ENCODE results near the gene CFAP92.
A peak's percentile ranks its signal among the peaks of the same experiment; 100 is the strongest.

CFAP92 gene

GRCh38 chr3:128994173-128994512 is 267 bp upstream of the CFAP92 start:
- no peak for DNase-seq (ENCODE audit: low read depth, low spot score)
- TF ChIP-seq SUZ12 (IDR thresholded peaks at IDR 0.05; ENCODE audit: extremely low read depth, insufficient read depth, insufficient read length) (no peak), YY1 (IDR thresholded peaks at IDR 0.05; ENCODE audit: insufficient read depth, insufficient read length) (no peak)
- no peak overlapping the region for H3K4me3 ChIP-seq (ENCODE audit: insufficient read length, low read depth)
- no peaks in the 10 kb centered on the region for H3K9me3 ChIP-seq (ENCODE audit: insufficient read depth, low read length)
- no peaks in the 10 kb centered on the region for H3K36me3 ChIP-seq (ENCODE audit: insufficient read depth, insufficient read length, low read length)
- peaks cover 47% of the 10 kb centered on the region for H3K27me3 ChIP-seq (ENCODE audit: insufficient read depth, insufficient read length)
- peak overlapping the region; percentile 12 for H3K9ac ChIP-seq (ENCODE audit: insufficient read length, low read depth)
- no peaks in the 10 kb centered on the region for H3K4me1 ChIP-seq (ENCODE audit: insufficient read depth, insufficient read length)

DNA sequence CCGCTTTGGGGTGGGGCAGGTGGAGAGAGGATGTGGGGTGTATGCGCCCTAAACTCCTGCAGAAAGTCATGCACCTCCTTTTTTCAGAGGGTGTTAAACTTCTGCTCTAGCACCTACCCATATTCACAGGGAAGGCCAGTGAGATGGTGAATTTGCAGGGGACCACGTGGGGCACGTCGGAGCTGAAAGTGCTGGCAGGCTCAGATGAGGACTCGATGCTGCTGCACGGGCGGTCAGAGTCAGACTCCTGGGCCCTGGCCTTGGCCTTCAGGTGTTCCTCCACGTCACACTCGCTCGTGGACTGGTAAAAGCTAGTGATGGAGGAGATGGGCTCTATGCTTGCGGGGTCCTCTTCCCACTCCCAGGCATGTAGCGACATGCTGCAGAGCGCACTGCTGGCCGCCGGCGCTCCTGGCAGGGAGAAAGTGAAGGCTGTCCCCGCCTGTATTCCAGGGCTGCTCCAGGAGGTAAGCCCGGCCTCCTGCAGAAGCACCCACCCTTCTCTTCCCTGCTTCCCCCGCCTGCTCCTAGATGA is 883 bp downstream of the CFAP92 start:
- H3K9ac ChIP-seq (ENCODE audit: insufficient read length, low read depth): peak overlapping the region; percentile 79
- TF ChIP-seq ZNF274 (IDR thresholded peaks at IDR 0.05; ENCODE audit: low read depth, low read length): no peak
- no peak for TF ChIP-seq SUZ12 (IDR thresholded peaks at IDR 0.05; ENCODE audit: extremely low read depth, insufficient read depth, insufficient read length)
- TF ChIP-seq YY1 (IDR thresholded peaks at IDR 0.05; ENCODE audit: insufficient read depth, insufficient read length): no peak
- H3K36me3 ChIP-seq (ENCODE audit: insufficient read depth, insufficient read length, low read length): no peaks in the 10 kb centered on the region
- H3K4me3 ChIP-seq (ENCODE audit: insufficient read length, low read depth): peak overlapping the region; percentile 59
- no peak for DNase-seq (ENCODE audit: low read depth, low spot score)
- H3K4me1 ChIP-seq (ENCODE audit: insufficient read depth, insufficient read length): no peaks in the 10 kb centered on the region
- peaks cover 47% of the 10 kb centered on the region for H3K27me3 ChIP-seq (ENCODE audit: insufficient read depth, insufficient read length)
- H3K9me3 ChIP-seq (ENCODE audit: insufficient read depth, low read length): no peaks in the 10 kb centered on the region

GRCh38 chr3:128991355-128991895 is 2.5 kb downstream of the CFAP92 start:
- TF ChIP-seq SUZ12 (IDR thresholded peaks at IDR 0.05; ENCODE audit: extremely low read depth, insufficient read depth, insufficient read length) (no peak), ZNF274 (IDR thresholded peaks at IDR 0.05; ENCODE audit: low read depth, low read length) (no peak), YY1 (IDR thresholded peaks at IDR 0.05; ENCODE audit: insufficient read depth, insufficient read length) (no peak)
- DNase-seq (ENCODE audit: low read depth, low spot score): no peak
- no peaks in the 10 kb centered on the region for H3K4me1 ChIP-seq (ENCODE audit: insufficient read depth, insufficient read length)

DNA sequence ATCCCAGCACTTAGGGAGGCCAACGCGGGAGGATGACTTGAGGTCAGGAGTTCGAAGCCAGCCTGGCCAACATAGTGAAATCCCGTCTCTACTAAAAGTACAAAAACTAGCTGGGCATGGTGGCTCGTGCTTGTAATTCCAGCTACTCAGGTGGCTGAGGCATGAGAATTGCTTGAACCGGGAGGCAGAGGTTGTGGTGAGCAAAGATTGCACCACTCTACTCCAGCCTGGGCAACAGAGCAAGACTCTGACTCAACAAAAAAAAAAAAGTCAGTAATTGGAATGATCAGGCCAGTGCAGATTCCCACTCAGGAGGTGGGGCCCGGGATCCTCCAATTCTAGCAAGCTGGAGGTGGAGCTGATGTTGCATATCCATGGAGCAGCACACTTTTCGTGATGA is 5.6 kb downstream of the CFAP92 start:
- no peak for DNase-seq (ENCODE audit: low read depth, low spot score)
- peaks cover 4% of the 10 kb centered on the region for H3K4me1 ChIP-seq (ENCODE audit: insufficient read depth, insufficient read length)
- no peak overlapping the region for H3K4me3 ChIP-seq (ENCODE audit: insufficient read length, low read depth)
- no peak for TF ChIP-seq SUZ12 (IDR thresholded peaks at IDR 0.05; ENCODE audit: extremely low read depth, insufficient read depth, insufficient read length)
- TF ChIP-seq YY1 (IDR thresholded peaks at IDR 0.05; ENCODE audit: insufficient read depth, insufficient read length): no peak
- no peak for TF ChIP-seq ZNF274 (IDR thresholded peaks at IDR 0.05; ENCODE audit: low read depth, low read length)
- H3K27me3 ChIP-seq (ENCODE audit: insufficient read depth, insufficient read length): peaks cover 19% of the 10 kb centered on the region
- no peak overlapping the region for H3K9ac ChIP-seq (ENCODE audit: insufficient read length, low read depth)
- no peaks in the 10 kb centered on the region for H3K36me3 ChIP-seq (ENCODE audit: insufficient read depth, insufficient read length, low read length)
- no peaks in the 10 kb centered on the region for H3K9me3 ChIP-seq (ENCODE audit: insufficient read depth, low read length)

More at GRCh38 chr3:128991355-128991895, 2.5 kb downstream of the CFAP92 start:
- H3K9ac ChIP-seq (ENCODE audit: insufficient read length, low read depth): no peak overlapping the region
- no peaks in the 10 kb centered on the region for H3K9me3 ChIP-seq (ENCODE audit: insufficient read depth, low read length)
- H3K27me3 ChIP-seq (ENCODE audit: insufficient read depth, insufficient read length): peaks cover 40% of the 10 kb centered on the region
- no peaks in the 10 kb centered on the region for H3K36me3 ChIP-seq (ENCODE audit: insufficient read depth, insufficient read length, low read length)
- H3K4me3 ChIP-seq (ENCODE audit: insufficient read length, low read depth): no peak overlapping the region

GRCh38 chr3:128987302-128988100 is 6.4 kb downstream of the CFAP92 start:
- no peak overlapping the region for H3K4me3 ChIP-seq (ENCODE audit: insufficient read length, low read depth)

DNA sequence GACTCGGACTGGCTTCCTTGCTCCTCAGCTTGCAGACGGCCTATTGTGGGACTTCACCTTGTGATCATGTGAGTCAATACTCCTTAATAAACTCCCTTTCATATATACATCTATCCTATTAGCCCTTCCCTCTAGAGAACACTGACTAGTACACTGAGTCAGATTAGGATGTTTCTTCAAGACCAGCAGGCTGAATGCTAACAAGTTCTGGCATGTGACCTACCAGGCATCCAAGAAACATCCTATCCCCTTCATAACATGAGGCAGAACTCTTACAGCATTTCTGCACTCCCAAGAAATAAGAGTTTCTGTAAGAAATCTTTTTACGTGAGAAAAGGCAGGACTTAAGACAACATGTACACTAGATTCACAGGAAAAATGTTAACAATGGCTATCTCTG is 9.3 kb downstream of the CFAP92 start:
- H3K9ac ChIP-seq (ENCODE audit: insufficient read length, low read depth): no peak overlapping the region
- no peak for DNase-seq (ENCODE audit: low read depth, low spot score)
- TF ChIP-seq YY1 (IDR thresholded peaks at IDR 0.05; ENCODE audit: insufficient read depth, insufficient read length) (no peak), ZNF274 (IDR thresholded peaks at IDR 0.05; ENCODE audit: low read depth, low read length) (no peak), SUZ12 (IDR thresholded peaks at IDR 0.05; ENCODE audit: extremely low read depth, insufficient read depth, insufficient read length) (no peak)
- H3K4me1 ChIP-seq (ENCODE audit: insufficient read depth, insufficient read length): peaks cover 4% of the 10 kb centered on the region
- H3K36me3 ChIP-seq (ENCODE audit: insufficient read depth, insufficient read length, low read length): no peaks in the 10 kb centered on the region
- no peak overlapping the region for H3K4me3 ChIP-seq (ENCODE audit: insufficient read length, low read depth)
- H3K27me3 ChIP-seq (ENCODE audit: insufficient read depth, insufficient read length): no peaks in the 10 kb centered on the region
- no peaks in the 10 kb centered on the region for H3K9me3 ChIP-seq (ENCODE audit: insufficient read depth, low read length)

More at GRCh38 chr3:128987302-128988100, 6.4 kb downstream of the CFAP92 start:
- Histone ChIP-seq H3K4me1 (ENCODE audit: insufficient read depth, insufficient read length) (peaks cover 4% of the 10 kb centered on the region), H3K27me3 (ENCODE audit: insufficient read depth, insufficient read length) (peaks cover 12% of the 10 kb centered on the region), H3K36me3 (ENCODE audit: insufficient read depth, insufficient read length, low read length) (no peaks in the 10 kb centered on the region), H3K9me3 (ENCODE audit: insufficient read depth, low read length) (no peaks in the 10 kb centered on the region), H3K9ac (ENCODE audit: insufficient read length, low read depth) (no peak overlapping the region)
- no peak for DNase-seq (ENCODE audit: low read depth, low spot score)
- TF ChIP-seq SUZ12 (IDR thresholded peaks at IDR 0.05; ENCODE audit: extremely low read depth, insufficient read depth, insufficient read length) (no peak), ZNF274 (IDR thresholded peaks at IDR 0.05; ENCODE audit: low read depth, low read length) (no peak)

DNA sequence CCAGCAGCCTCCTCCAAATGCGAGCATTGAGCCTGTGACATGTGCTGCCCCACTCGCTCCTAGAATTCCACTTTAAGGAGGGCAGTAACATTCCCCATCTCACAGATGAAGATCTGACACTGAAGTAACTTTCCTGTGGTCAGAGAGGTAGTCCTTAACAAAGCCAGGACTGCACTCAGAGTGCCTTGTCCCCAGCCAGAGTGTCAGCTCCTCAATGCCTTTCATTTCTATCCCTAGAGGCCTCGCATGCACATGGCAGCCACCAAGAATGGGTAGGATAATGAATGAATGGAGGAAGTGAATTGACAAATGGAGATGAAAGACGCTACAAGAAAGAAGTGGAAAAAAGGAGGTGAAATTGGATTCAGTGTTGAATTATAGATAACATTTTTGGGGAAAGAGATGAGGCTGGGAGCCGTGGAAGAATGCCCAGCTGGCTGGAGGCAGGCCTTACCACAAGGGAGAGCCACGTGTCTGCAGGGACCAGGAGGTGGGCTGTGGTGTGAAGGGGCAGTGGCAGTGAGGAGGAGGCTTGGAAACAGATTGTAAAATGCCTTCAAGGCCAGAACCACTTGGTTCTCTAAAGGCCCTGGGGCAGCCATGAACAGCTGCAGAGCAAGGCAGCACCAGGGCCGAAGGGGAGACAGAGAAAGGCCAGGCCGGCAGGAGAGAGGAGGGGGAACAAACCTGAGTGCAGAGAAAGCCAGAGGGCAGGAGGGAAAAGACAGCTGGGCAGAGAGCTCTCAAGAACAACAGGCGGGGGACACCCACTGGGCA is 10.4 kb downstream of the CFAP92 start:
- Histone ChIP-seq H3K4me1 (ENCODE audit: insufficient read depth, insufficient read length) (peaks cover 4% of the 10 kb centered on the region), H3K27me3 (ENCODE audit: insufficient read depth, insufficient read length) (no peaks in the 10 kb centered on the region), H3K36me3 (ENCODE audit: insufficient read depth, insufficient read length, low read length) (no peaks in the 10 kb centered on the region), H3K9me3 (ENCODE audit: insufficient read depth, low read length) (no peaks in the 10 kb centered on the region), H3K9ac (ENCODE audit: insufficient read length, low read depth) (no peak overlapping the region), H3K4me3 (ENCODE audit: insufficient read length, low read depth) (no peak overlapping the region)
- DNase-seq (ENCODE audit: low read depth, low spot score): no peak
- no peak for TF ChIP-seq ZNF274 (IDR thresholded peaks at IDR 0.05; ENCODE audit: low read depth, low read length)
- TF ChIP-seq SUZ12 (IDR thresholded peaks at IDR 0.05; ENCODE audit: extremely low read depth, insufficient read depth, insufficient read length): no peak
- no peak for TF ChIP-seq YY1 (IDR thresholded peaks at IDR 0.05; ENCODE audit: insufficient read depth, insufficient read length)
